Central memory CD4-positive, alpha-beta T cell (primary cell): ENCODE data around the gene F11.
"Not testable (repeated sequence)": the region's sequence is repeated elsewhere in the genome, so short reads cannot be mapped to it uniquely, and the experiment has no call there.

Experiments
- DNase-seq: peaks from one replicate; pipeline ENCODE4 v3.0.0; 2022

The F11 gene

DNA sequence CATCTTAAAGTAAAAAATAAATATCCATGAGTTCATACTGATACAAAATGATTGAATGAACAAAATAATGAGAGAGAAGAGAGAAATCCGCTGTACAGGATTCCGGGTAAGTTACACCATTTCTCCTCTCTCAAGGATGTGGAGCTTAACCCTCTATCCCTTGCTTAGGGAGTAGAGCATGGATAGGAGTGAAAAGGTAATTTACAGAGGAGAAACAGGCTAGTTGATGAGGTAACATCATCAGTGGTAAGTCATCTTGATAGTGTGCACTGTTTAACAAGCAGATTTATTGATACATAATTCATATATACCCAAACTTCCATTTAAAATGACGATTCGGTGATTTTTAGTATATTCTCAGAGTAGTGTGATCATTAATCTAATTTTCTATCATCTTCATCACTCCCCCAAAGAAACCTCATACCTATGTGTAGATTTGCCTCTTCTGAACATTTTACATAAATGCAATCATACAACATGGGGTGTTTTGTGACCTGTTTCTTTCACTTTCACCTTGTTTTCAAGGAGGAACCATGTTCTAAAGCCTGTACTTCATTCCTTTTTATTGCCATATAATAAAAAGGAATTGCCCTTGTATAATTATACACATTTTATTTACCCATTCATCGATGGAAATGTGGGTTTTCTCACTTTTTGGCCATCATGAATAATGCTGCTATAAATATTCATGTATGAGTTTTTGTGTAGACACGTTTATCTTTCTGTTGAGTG is 34.8 kb downstream of the F11 start:
- no peak for DNase-seq

DNA sequence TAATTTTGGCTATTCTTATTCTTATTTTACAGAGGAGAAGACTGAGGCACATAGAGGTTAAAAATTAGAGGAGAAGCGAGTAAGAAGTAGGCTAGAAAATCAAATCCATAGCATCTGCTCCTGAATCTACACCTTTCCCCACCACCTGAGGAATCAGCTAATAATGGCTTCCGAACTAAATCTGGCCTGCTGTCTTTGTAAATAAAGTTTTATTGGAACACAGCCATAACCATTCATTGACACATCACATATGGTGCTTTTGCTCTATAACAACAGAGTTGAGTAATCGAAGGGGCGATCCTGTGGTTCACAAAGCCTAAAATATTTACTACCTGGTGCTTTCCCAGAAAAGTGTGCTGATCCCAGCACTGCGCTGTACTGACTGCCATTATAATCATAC is 38.2 kb downstream of the F11 start:
- no peak for DNase-seq

DNA sequence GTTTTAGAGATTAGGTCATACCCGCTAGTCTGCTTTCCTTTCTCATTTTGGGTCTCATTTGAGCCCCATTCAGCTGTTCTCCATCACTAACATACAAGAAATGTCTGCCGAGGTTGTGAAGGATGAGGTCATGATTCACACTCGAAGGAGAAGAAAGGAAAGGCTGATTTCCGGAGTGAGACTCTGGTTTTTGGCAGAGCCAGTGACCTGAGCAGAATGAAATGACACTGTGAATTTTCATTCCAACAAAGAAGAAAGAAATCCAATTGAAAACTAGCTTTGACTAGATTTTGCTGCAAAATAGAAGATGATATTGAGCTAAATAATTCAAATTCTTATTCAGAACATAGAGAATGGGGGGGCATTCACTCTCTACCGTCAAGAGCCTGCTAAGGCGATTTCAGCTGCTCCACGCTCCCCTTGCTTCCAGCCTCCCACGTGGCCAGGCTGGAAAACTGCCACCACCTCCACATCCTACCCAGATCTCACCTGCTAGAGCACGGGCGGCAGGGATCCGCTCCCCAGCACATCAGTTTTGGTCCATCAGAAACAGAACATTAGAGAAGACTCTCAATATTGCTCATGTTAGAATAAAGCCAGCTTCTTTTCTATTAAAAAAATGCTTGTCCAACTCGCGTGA is 39.0 kb downstream of the F11 start:
- DNase-seq = no peak

DNA sequence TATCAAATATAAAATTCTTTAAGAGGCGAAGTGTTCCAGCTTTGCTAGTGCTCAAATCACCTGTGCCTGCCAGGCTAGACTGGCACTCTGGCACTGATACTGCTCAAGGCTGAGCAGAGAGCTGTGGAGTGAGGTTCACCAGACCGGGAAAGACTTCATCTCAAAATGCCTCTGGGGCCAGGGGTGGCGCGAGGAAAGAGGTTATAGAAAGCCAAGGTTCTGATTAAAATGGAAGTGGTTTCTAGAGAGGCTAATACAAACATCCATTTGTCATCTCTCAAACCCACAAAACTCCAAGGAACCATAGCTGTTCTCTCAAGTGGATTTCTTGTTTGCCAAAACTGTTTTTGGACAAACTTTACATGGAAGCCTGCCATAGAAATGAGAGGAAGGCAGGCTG is 41.5 kb downstream of the F11 start:
- DNase-seq = no peak

DNA sequence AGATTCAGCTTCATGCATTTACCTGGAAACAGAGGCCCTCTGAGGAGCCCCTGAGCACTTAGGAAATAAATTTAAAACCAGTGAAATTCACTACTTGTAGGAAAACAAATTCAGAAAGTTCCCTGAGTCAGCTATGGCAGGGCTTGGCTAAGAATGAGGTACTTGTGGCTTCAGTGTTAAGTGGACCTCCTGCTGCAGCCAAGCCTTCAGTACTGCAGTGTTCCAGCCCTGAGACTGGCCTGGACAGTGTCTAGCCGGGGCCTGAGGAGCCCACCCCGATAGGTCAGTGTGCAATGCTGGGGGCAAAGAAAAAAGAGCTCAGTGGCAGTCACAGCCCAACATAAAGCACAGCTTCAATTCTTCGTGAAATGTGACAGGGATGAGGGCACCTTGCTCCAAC is 41.9 kb downstream of the F11 start:
- DNase-seq = no peak

DNA sequence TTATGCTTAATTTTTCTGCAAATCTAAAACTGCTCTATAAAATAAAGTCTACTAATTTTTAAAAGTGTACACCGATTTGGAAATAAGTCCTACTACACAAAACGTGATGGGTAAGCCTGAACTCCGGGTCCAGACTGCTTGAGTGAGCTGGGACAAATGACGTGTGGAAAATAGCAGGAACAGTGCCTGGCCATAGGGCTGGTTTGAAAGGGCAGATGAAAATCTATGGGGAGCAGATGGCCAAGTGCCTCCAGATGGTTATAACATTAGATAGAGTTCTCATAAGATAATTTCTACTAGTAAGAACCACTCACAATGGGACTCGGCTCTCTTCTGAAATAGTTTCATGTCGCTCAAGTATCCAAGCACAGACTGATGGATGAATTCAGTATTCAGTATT is 52.5 kb downstream of the F11 start:
- DNase-seq = no peak

DNA sequence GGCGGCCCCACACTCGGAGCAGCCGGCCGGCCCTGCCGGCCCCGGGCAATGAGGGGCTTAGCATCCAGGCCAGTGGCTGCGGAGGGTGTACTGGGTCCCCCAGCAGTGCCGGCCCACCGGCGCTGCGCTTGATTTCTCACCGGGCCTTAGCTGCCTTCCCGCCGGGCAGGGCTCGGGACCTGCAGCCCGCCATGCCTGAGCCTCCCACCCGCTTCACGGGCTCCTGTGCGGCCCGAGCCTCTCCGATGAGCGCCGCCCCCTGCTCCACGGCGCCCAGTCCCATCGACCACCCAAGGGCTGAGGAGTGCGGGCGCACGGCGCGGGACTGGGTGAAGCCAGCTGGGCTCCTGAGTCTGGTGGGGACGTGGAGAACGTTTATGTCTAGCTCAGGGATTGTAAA is 58.7 kb downstream of the F11 start:
- DNase-seq = not testable (repeated sequence)

DNA sequence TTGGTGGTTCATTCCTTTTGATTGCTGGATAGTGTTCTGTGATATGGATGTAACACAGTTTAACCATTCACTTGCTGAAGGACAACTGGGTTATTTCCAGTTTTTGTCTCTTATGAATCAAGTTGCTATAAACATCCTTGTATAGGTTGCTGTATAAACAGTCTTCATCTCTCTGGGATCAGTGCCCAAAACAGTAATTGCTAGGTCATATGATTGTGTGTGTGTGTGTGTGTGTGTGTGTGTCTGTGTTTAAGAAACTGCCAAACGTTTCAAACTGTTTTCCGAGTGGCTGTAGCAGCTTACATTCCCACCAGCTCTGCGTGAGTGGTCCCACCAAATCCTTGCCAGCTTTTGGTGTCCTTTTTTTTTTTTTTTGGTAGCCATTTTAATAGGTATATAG is 60.4 kb downstream of the F11 start:
- DNase-seq = no peak

DNA sequence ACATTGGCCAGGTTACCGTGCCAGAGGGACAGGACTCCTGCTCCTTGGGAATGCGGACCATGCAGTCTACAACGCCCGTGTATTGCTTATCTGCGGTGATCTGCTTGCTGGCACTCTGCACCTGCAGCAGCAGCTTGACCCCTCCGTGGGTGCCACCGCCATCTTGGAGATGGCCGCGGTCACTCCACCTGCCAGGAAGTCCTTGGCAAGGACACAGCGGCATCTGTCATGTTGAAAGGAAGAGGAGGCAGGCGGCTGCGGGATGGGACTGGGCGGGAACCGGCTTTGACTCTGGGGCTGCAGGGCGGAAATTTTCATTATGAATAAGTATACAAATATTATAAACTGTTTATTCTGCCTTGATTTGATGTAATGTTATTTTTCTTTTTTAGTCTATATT is 63.4 kb downstream of the F11 start:
- no peak for DNase-seq

DNA sequence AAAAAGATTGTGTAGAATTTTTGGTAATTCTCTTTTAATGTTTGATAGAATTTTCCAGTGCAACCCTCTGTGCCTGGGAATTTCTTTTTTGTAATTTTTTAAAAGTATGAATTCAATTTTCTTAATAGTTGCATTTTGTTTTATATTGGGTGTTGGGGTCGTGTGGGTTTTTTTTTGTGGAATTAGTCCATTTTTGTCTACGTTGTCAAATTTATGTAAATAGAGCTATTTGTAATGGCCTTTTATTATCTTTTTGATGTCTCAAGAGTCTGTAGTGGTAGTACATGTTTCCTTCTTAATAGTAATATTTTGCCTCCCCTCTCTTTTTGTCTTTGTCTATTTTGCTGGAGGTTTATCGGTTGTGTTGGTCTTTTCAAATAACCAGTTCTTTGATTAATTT is 64.4 kb downstream of the F11 start:
- DNase-seq = no peak

DNA sequence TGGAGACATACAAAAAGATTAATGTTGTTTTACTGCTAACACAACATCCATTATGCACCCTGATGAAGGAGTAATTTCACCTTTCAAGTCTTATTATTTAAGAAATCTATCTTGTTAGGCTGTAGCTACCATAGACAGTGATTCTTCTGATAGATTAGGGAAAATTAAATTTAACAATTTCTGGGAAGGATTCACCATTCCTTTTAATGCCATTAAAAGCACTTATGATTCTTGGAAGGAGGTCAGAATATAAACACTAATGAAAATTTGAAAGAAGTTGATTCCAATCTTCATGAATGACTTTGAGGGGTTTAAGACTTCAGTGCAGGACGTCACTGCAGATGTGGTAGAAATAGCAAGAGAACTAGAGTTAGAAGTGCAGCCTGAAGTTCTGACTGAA is 69.8 kb downstream of the F11 start:
- DNase-seq = no peak
